ENCODE measurements around the gene VKORC1L1. TPM values are rescaled to one million over a fixed set of nuclear protein-coding genes. Genes with fewer than 3 reads are reported as not detected.
A peak's percentile ranks its signal among the peaks of the same experiment; 100 is the strongest.
"Not testable (repeated sequence)": the region's sequence is repeated elsewhere in the genome, so short reads cannot be mapped to it uniquely, and the experiment has no call there.

VKORC1L1 gene
- total and polyA plus RNA-seq, 5 donors, result 6.8 to 21.2 (median 15.6) TPM

GRCh38 chr7:65857321-65857894 lies 15.5 kb upstream of the VKORC1L1 start:
- DNase-seq, result peak in 2 of 3 donors; percentile 56 to 81
- H3K27me3 ChIP-seq (ENCODE audit: control insufficient read depth, insufficient read depth); H3K9me3 ChIP-seq (ENCODE audit: control insufficient read depth, low read length); H3K4me3 ChIP-seq (ENCODE audit: low read length); H3K4me1 ChIP-seq (ENCODE audit: control insufficient read depth, insufficient read depth, low read length); H3K27ac ChIP-seq (ENCODE audit: low read length); intact Hi-C loops (cut with DNase I); ATAC-seq: not testable (repeated sequence)
- WGBS, result 58% methylated on average over 4 of the region's 5 CpGs

GRCh38 chr7:65858660-65859059 lies 14.2 kb upstream of the VKORC1L1 start:
- H3K27ac ChIP-seq (ENCODE audit: low read length); H3K4me1 ChIP-seq (ENCODE audit: control insufficient read depth, insufficient read depth, low read length); H3K4me3 ChIP-seq (ENCODE audit: low read length); H3K27me3 ChIP-seq (ENCODE audit: control insufficient read depth, insufficient read depth); intact Hi-C loops (cut with DNase I); ATAC-seq; DNase-seq; H3K9me3 ChIP-seq (ENCODE audit: control insufficient read depth, low read length): not testable (repeated sequence)
- WGBS, result 98% methylated on average over 4 of the region's 4 CpGs

- H3K4me3 ChIP-seq (ENCODE audit: low read length); ATAC-seq; H3K27ac ChIP-seq (ENCODE audit: low read length); H3K27me3 ChIP-seq (ENCODE audit: control insufficient read depth, insufficient read depth); intact Hi-C loops (cut with DNase I); H3K9me3 ChIP-seq (ENCODE audit: control insufficient read depth, low read length); DNase-seq; H3K4me1 ChIP-seq (ENCODE audit: control insufficient read depth, insufficient read depth, low read length): not testable (repeated sequence)
- WGBS, result 37% methylated on average over 3 of the region's 3 CpGs
Observed at GRCh38 chr7:65866244-65866643, 6.6 kb upstream of the VKORC1L1 start.

- ATAC-seq; H3K4me1 ChIP-seq (ENCODE audit: control insufficient read depth, insufficient read depth, low read length); DNase-seq; H3K27me3 ChIP-seq (ENCODE audit: control insufficient read depth, insufficient read depth); H3K9me3 ChIP-seq (ENCODE audit: control insufficient read depth, low read length); intact Hi-C loops (cut with DNase I); H3K4me3 ChIP-seq (ENCODE audit: low read length); H3K27ac ChIP-seq (ENCODE audit: low read length): not testable (repeated sequence)
- WGBS, result 75% methylated on average over 2 of the region's 2 CpGs
Observed at GRCh38 chr7:65867681-65868080, 5.2 kb upstream of the VKORC1L1 start.

GRCh38 chr7:65869312-65869711 lies 3.6 kb upstream of the VKORC1L1 start:
- intact Hi-C loops (cut with DNase I); H3K27me3 ChIP-seq (ENCODE audit: control insufficient read depth, insufficient read depth); DNase-seq; H3K27ac ChIP-seq (ENCODE audit: low read length); H3K4me3 ChIP-seq (ENCODE audit: low read length); ATAC-seq; H3K9me3 ChIP-seq (ENCODE audit: control insufficient read depth, low read length); H3K4me1 ChIP-seq (ENCODE audit: control insufficient read depth, insufficient read depth, low read length): not testable (repeated sequence)
- 37% methylated on average over 5 of the region's 5 CpGs for WGBS

GRCh38 chr7:65871451-65871850 lies 1.4 kb upstream of the VKORC1L1 start:
- ATAC-seq, result peak; percentile 1 to 9
- H3K4me3 ChIP-seq (ENCODE audit: low read length); H3K27me3 ChIP-seq (ENCODE audit: control insufficient read depth, insufficient read depth); H3K4me1 ChIP-seq (ENCODE audit: control insufficient read depth, insufficient read depth, low read length); H3K9me3 ChIP-seq (ENCODE audit: control insufficient read depth, low read length); H3K27ac ChIP-seq (ENCODE audit: low read length); intact Hi-C loops (cut with DNase I): not testable (repeated sequence)
- DNase-seq, result peak in 1 of 3 donors; percentile 28
- 22% methylated on average over 2 of the region's 2 CpGs for WGBS

GRCh38 chr7:65873582-65874193 lies 814 bp downstream of the VKORC1L1 start:
- Histone ChIP-seq H3K27ac (ENCODE audit: low read length) (peak overlapping the region; percentile 26), H3K4me3 (ENCODE audit: low read length) (peak overlapping the region; percentile 97)
- H3K9me3 ChIP-seq (ENCODE audit: control insufficient read depth, low read length); H3K4me1 ChIP-seq (ENCODE audit: control insufficient read depth, insufficient read depth, low read length); intact Hi-C loops (cut with DNase I); H3K27me3 ChIP-seq (ENCODE audit: control insufficient read depth, insufficient read depth): not testable (repeated sequence)
- DNase-seq (peak; percentile 18 to 69 (median 69)), ATAC-seq (peak; percentile 5 to 10)
- WGBS, result 1% methylated on average over 57 of the region's 57 CpGs

GRCh38 chr7:65875715-65876114 lies 2.8 kb downstream of the VKORC1L1 start:
- H3K27ac ChIP-seq (ENCODE audit: low read length); H3K9me3 ChIP-seq (ENCODE audit: control insufficient read depth, low read length); intact Hi-C loops (cut with DNase I); DNase-seq; ATAC-seq; H3K4me3 ChIP-seq (ENCODE audit: low read length); H3K27me3 ChIP-seq (ENCODE audit: control insufficient read depth, insufficient read depth); H3K4me1 ChIP-seq (ENCODE audit: control insufficient read depth, insufficient read depth, low read length): not testable (repeated sequence)
- 85% methylated on average over 4 of the region's 4 CpGs for WGBS

GRCh38 chr7:65879292-65880153 lies 6.6 kb downstream of the VKORC1L1 start:
- H3K27me3 ChIP-seq (ENCODE audit: control insufficient read depth, insufficient read depth); DNase-seq; H3K9me3 ChIP-seq (ENCODE audit: control insufficient read depth, low read length); ATAC-seq; H3K4me3 ChIP-seq (ENCODE audit: low read length); H3K4me1 ChIP-seq (ENCODE audit: control insufficient read depth, insufficient read depth, low read length); intact Hi-C loops (cut with DNase I); H3K27ac ChIP-seq (ENCODE audit: low read length): not testable (repeated sequence)
- WGBS, result 77% methylated on average over 5 of the region's 5 CpGs

GRCh38 chr7:65880242-65880641 lies 7.4 kb downstream of the VKORC1L1 start:
- H3K4me3 ChIP-seq (ENCODE audit: low read length); H3K4me1 ChIP-seq (ENCODE audit: control insufficient read depth, insufficient read depth, low read length); ATAC-seq; DNase-seq; H3K9me3 ChIP-seq (ENCODE audit: control insufficient read depth, low read length); intact Hi-C loops (cut with DNase I); H3K27me3 ChIP-seq (ENCODE audit: control insufficient read depth, insufficient read depth); H3K27ac ChIP-seq (ENCODE audit: low read length): not testable (repeated sequence)
- WGBS, result 90% methylated on average over 5 of the region's 5 CpGs

- ATAC-seq; H3K4me1 ChIP-seq (ENCODE audit: control insufficient read depth, insufficient read depth, low read length); H3K9me3 ChIP-seq (ENCODE audit: control insufficient read depth, low read length); DNase-seq; H3K4me3 ChIP-seq (ENCODE audit: low read length); intact Hi-C loops (cut with DNase I); H3K27me3 ChIP-seq (ENCODE audit: control insufficient read depth, insufficient read depth); H3K27ac ChIP-seq (ENCODE audit: low read length): not testable (repeated sequence)
Observed at GRCh38 chr7:65884983-65885382, 12.1 kb downstream of the VKORC1L1 start.

Measured in right cardiac atrium (tissue), 5 donors.